PC-9 (cell line): Measurements from ENCODE around the gene HOATZ. TPM values are rescaled to one million over a fixed set of nuclear protein-coding genes. Genes with fewer than 3 reads are reported as not detected.

Experiments used
- BruUV-seq: library from RNA; stranded (reverse); fragments of 400-500 nt; replicated peaks from 2 replicates; lab custom pipeline; 2021; lab: Mats Ljungman, UMichigan
- CTCF ChIA-PET: fragments of 300-600 bp; sonication (Branson Sonifier 250); formaldehyde crosslinking; loops from one replicate; lab custom pipeline; 2022; ENCODE audit warnings: antibody characterized with exemption; lab: Charles Lee
- POLR2A ChIA-PET: fragments of 300-600 bp; sonication (Branson Sonifier 250); formaldehyde crosslinking; loops from one replicate; lab custom pipeline; 2022; ENCODE audit warnings: antibody characterized with exemption; ENCODE audit not compliant: unreplicated experiment; lab: Charles Lee
- DNase-seq, 2 experiments: peaks; one replicate each; pipeline versions ENCODE4 v3.0.0 to v3.0.0-alpha.2; 2015 to 2022; ENCODE audit warnings: mixed read lengths in 1 of 2
- H2AFZ ChIP-seq: fragments of 200-600 bp; sonication (generic); 2 replicates; pipeline ENCODE4 v1.8.1; 2017; ENCODE audit warnings: antibody characterized with exemption
- H3F3A ChIP-seq: fragments of 200-600 bp; sonication (generic); 2 replicates; pipeline ENCODE4 v1.8.1; 2017; ENCODE audit warnings: antibody characterized with exemption, mild to moderate bottlenecking, low read depth; ENCODE audit not compliant: insufficient read depth
- H3K27ac ChIP-seq: fragments of 200-600 bp; sonication (generic); 2 replicates; pipeline ENCODE4 v1.6.1; 2016; ENCODE audit warnings: mixed run types
- H3K27me3 ChIP-seq: fragments of 200-600 bp; sonication (generic); 2 replicates; pipeline ENCODE4 v1.6.1; 2016; ENCODE audit warnings: low read depth, mixed run types; ENCODE audit not compliant: insufficient read depth
- H3K36me3 ChIP-seq: fragments of 200-600 bp; sonication (generic); 2 replicates; pipeline ENCODE4 v1.6.1; 2016; ENCODE audit warnings: low read depth, mixed run types
- H3K4me1 ChIP-seq: fragments of 200-600 bp; sonication (generic); replicated peaks from 2 replicates; pipeline ENCODE4 v1.6.1; 2016; ENCODE audit warnings: mixed run types; ENCODE audit not compliant: insufficient read depth
- H3K4me2 ChIP-seq: fragments of 200-600 bp; sonication (generic); 2 replicates; pipeline ENCODE4 v1.6.1; 2017; ENCODE audit warnings: mixed run types
- H3K4me3 ChIP-seq: fragments of 200-600 bp; sonication (generic); 2 replicates; pipeline ENCODE4 v1.6.1; 2016; ENCODE audit warnings: mixed run types
- H3K79me2 ChIP-seq: fragments of 200-600 bp; sonication (generic); 2 replicates; pipeline ENCODE4 v1.6.1; 2017; ENCODE audit warnings: low read depth, mixed run types
- H3K9me2 ChIP-seq: fragments of 200-600 bp; sonication (generic); 2 replicates; pipeline ENCODE4 v1.8.1; 2017; ENCODE audit warnings: mild to moderate bottlenecking; ENCODE audit not compliant: insufficient read depth
- H3K9me3 ChIP-seq: fragments of 200-600 bp; sonication (generic); 2 replicates; pipeline ENCODE4 v1.8.1; 2016; ENCODE audit warnings: low read depth; ENCODE audit not compliant: insufficient read depth
- H4K20me1 ChIP-seq: fragments of 200-600 bp; sonication (generic); 2 replicates; pipeline ENCODE4 v1.8.1; 2017; ENCODE audit not compliant: insufficient read depth
- EZH2 ChIP-seq: fragments of 200-600 bp; sonication (generic); IDR thresholded peaks from 2 replicates; pipeline ENCODE4 v1.8.0; 2017; ENCODE audit warnings: antibody characterized with exemption, low read depth
- intact Hi-C: fragments of 100-400 bp; cut with micrococcal nuclease; formaldehyde crosslinking; loops from one replicate; pipeline ENCODE4 v1.10.0; 2022; ENCODE audit not compliant: unreplicated experiment
- microRNA-seq: library from miRNA; unstranded; fragments of <30 nt; microRNA quantifications from one replicate; pipeline ENCODE4 v1.2.0, GENCODE V29; 2021; ENCODE audit warnings: borderline number of aligned reads, borderline replicate concordance
- total RNA-seq: library from RNA; stranded (reverse); gene quantifications from 2 replicates; pipeline ENCODE4 v1.2.3, GENCODE V29; 2021
- TF ChIP-seq, protein P1 (sequence below): fragments of 200-600 bp; sonication (generic); conservative IDR thresholded peaks from 2 replicates; pipeline ENCODE4 v1.6.1; 2017; ENCODE audit warnings: mixed run types, antibody characterized with exemption, mild to moderate bottlenecking, moderate library complexity

The HOATZ gene
- total RNA-seq, 1 experiment from 2014 or later, result not detected

DNA sequence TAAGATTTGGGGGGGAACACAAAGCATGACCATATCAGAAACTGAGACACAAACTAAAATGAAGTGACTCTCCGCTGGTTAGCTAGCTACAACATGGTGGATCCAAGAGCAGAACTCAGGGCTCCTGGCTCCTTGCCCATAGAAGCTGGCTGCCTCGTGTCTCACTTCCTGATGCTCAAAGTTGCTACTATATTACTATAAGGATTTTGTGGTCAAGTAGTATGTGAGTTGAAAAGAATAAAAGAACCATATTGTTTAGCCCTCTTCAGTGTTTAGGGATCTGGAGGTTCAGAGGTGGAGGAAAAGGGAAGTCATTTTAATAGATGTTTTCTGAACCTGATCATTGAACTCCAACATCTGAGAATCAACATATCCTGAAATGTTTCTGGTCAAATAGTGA, 70.8 kb downstream of the HOATZ start:
- H3F3A ChIP-seq, result no peaks in the 10 kb centered on the region
- H3K9me3 ChIP-seq, result no peaks in the 10 kb centered on the region
- no TSS peak for BruUV-seq
- H2AFZ ChIP-seq, result no peak overlapping the region
- no peaks in the 10 kb centered on the region for H4K20me1 ChIP-seq
- no peaks in the 10 kb centered on the region for H3K36me3 ChIP-seq
- no peak overlapping the region for H3K27ac ChIP-seq
- ChIA-PET CTCF (no interaction called here), POLR2A (no interaction called here)
- no peaks in the 10 kb centered on the region for H3K9me2 ChIP-seq
- no peak for DNase-seq
- no peaks in the 10 kb centered on the region for H3K79me2 ChIP-seq
- intact Hi-C loops, result loop anchor here (5.0 kb wide), 3 partner anchors 133 to 257 kb away; no protein-coding TSS in a partner anchor
- no peaks in the 10 kb centered on the region for H3K4me1 ChIP-seq
- H3K4me2 ChIP-seq, result no peak overlapping the region
- no peak overlapping the region for H3K4me3 ChIP-seq
- no peaks in the 10 kb centered on the region for H3K27me3 ChIP-seq
- TF ChIP-seq EZH2, result no peak
- TF ChIP-seq, protein P1, sequence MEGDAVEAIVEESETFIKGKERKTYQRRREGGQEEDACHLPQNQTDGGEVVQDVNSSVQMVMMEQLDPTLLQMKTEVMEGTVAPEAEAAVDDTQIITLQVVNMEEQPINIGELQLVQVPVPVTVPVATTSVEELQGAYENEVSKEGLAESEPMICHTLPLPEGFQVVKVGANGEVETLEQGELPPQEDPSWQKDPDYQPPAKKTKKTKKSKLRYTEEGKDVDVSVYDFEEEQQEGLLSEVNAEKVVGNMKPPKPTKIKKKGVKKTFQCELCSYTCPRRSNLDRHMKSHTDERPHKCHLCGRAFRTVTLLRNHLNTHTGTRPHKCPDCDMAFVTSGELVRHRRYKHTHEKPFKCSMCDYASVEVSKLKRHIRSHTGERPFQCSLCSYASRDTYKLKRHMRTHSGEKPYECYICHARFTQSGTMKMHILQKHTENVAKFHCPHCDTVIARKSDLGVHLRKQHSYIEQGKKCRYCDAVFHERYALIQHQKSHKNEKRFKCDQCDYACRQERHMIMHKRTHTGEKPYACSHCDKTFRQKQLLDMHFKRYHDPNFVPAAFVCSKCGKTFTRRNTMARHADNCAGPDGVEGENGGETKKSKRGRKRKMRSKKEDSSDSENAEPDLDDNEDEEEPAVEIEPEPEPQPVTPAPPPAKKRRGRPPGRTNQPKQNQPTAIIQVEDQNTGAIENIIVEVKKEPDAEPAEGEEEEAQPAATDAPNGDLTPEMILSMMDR, result no peak

- H3K9me3 ChIP-seq, result no peaks in the 10 kb centered on the region
- H3K27me3 ChIP-seq, result no peaks in the 10 kb centered on the region
- no peaks in the 10 kb centered on the region for H3K9me2 ChIP-seq
- ChIA-PET POLR2A (no interaction called here), CTCF (interaction anchor here (0.7 to 1.0 kb wide), 2 partner anchors 265 to 491 kb away, joined by 3 read pairs; no protein-coding TSS in a partner anchor)
- no peaks in the 10 kb centered on the region for H3F3A ChIP-seq
- no peak overlapping the region for H3K4me3 ChIP-seq
- H2AFZ ChIP-seq, result no peak overlapping the region
- no peaks in the 10 kb centered on the region for H4K20me1 ChIP-seq
- no peak for TF ChIP-seq EZH2
- TF ChIP-seq, protein P1, result peak; percentile 85
- no peaks in the 10 kb centered on the region for H3K79me2 ChIP-seq
- H3K4me1 ChIP-seq, result no peaks in the 10 kb centered on the region
- no TSS peak for BruUV-seq
- no peak overlapping the region for H3K27ac ChIP-seq
- H3K36me3 ChIP-seq, result no peaks in the 10 kb centered on the region
- intact Hi-C loops, result loop anchor here (5.0 kb wide), 3 partner anchors 134 to 256 kb away; no protein-coding TSS in a partner anchor
- H3K4me2 ChIP-seq, result no peak overlapping the region
- DNase-seq, result peak; percentile 21 to 56
These were observed 71.8 kb downstream of the HOATZ start for GRCh38 chr11:111586388-111586831.

Small RNA genes within 50 kb of the gene (microRNA-seq; reads per million reads assigned to microRNA genes)
- gene MIR34B (44.4 reads per million, percentile 42 among the genes with 10 or more reads in this experiment), gene MIR34C (561 reads per million, percentile 69 among the genes with 10 or more reads in this experiment)

Other genes with a start within 250 kb of the HOATZ start
- gene POU2AF3, start 216.2 kb upstream of the HOATZ start, total RNA-seq, result 3.0 and 3.9 TPM in 2 replicates
- gene POU2AF1, start 135.5 kb upstream of the HOATZ start, total RNA-seq, result 0.37 TPM in 1 of 2 replicates, not detected in the other
- not detected in 2 replicates for gene BTG4, start 2.4 kb upstream of the HOATZ start, total RNA-seq
- 19.9 and 22.2 TPM in 2 replicates for gene LAYN, start 25.9 kb downstream of the HOATZ start, total RNA-seq
- 16.2 and 16.6 TPM in 2 replicates for gene SIK2, start 87.7 kb downstream of the HOATZ start, total RNA-seq